Measurements from ENCODE around the gene LAMB1. TPM values are rescaled to one million over a fixed set of nuclear protein-coding genes. Genes with fewer than 3 reads are reported as not detected.
A peak's percentile ranks its signal among the peaks of the same experiment; 100 is the strongest.

The LAMB1 gene
- total and polyA plus RNA-seq, 2 of the 13 experiments (the other 11 are each of a cell fraction or from before 2014, with no cell fraction given) = 109 to 124 TPM

DNA sequence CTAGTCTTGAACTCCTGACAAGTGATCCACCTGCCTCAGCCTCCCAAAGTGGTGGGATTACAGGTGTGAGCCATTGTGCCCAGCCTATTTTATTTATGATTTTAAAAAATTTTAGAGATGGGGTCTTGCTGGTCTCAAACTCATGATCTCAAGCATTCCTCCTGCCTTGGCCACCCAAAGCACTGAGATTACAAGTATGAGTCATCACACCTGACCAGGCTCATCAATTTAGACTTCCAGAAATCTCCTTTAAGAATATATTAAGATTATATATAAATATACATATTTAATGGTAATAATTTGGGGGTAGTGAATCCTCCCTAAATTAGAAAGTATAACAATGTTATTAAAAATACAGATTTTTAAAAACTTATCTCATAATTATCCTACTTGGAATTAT lies 29.1 kb downstream of the LAMB1 start (continued):
- TF ChIP-seq, protein P1, sequence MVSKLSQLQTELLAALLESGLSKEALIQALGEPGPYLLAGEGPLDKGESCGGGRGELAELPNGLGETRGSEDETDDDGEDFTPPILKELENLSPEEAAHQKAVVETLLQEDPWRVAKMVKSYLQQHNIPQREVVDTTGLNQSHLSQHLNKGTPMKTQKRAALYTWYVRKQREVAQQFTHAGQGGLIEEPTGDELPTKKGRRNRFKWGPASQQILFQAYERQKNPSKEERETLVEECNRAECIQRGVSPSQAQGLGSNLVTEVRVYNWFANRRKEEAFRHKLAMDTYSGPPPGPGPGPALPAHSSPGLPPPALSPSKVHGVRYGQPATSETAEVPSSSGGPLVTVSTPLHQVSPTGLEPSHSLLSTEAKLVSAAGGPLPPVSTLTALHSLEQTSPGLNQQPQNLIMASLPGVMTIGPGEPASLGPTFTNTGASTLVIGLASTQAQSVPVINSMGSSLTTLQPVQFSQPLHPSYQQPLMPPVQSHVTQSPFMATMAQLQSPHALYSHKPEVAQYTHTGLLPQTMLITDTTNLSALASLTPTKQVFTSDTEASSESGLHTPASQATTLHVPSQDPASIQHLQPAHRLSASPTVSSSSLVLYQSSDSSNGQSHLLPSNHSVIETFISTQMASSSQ (IDR thresholded peaks at IDR 0.05; ENCODE audit: low read depth) = no peak
- TF ChIP-seq, protein P1 (CRISPR knock-in tag; IDR thresholded peaks at IDR 0.05; ENCODE audit: borderline replicate concordance) = no peak

DNA sequence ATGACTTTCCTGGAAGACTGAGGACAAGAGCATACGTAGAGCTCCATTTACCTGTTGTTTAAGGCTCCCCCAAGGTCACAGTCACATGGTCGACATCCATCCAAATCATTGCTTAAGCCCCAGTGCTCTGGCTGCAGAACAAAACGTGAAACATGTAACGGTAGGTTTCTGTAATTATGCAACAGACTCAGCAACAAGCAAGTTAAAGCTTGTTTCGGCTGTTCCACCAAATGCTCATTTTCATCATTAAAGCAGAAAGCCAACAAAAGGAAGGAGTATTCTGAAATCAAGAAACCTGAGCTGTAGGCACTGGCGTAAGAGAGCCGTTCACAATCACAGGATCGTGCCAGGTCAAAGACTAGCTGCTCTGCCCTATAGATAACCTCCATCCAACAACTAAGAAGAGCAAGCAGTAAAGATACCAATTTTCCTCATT lies 30.0 kb downstream of the LAMB1 start:
- no peak for ATAC-seq
- WGBS (ENCODE audit: low lambda C conversion rate) = 90% methylated on average over 8 of the region's 8 CpGs
- Histone ChIP-seq H3K9me3 (ENCODE audit: low read length) (no peaks in the 10 kb centered on the region), H3K79me2 (ENCODE audit: insufficient read depth, low read length) (no peaks in the 10 kb centered on the region), H3K36me3 (replicated peaks in 1 of 2; ENCODE audit: control insufficient read depth in 1 of 2, insufficient read depth in 2 of 2, low read length in 2 of 2) (peaks cover 24 to 47% of the 10 kb centered on the region in 2 experiments), H3K4me3 (replicated peaks in 1 of 3; ENCODE audit: insufficient read depth in 1 of 3, low read depth in 2 of 3, low read length in 3 of 3) (no peak overlapping the region), H4K20me1 (ENCODE audit: insufficient read depth, low read length) (no peaks in the 10 kb centered on the region), H3K4me2 (ENCODE audit: low read depth, low read length) (no peak overlapping the region), H3K27me3 (ENCODE audit: control insufficient read depth in 1 of 2, insufficient read depth in 2 of 2, low read length in 2 of 2) (no peaks in the 10 kb centered on the region), H3K9ac (ENCODE audit: insufficient read depth, low read depth, low read length) (no peak overlapping the region), H3K4me1 (ENCODE audit: insufficient read depth, low read length) (peaks cover 40% of the 10 kb centered on the region), H2AFZ (ENCODE audit: low read length) (no peak overlapping the region), H3K27ac (ENCODE audit: extremely low read length, insufficient read depth, low read length) (peak overlapping the region; percentile 61)
- ChIA-PET CTCF (ENCODE audit: low intra/inter-chr PET ratio, low total read pairs) (no interaction called here), POLR2A (interaction anchor here (2.2 kb wide), 1 partner anchor 31 kb away, joined by 10 read pairs; the partner anchor contains the start of gene LAMB1)
- in situ Hi-C loops (cut with HindIII; ENCODE audit: extremely low pct_ligation_motif_present, low pct_unique_long_range_greater_than_20kb) = no loop called here
- DNase-seq (ENCODE audit: low spot score) = no peak
- no TSS peak for BruUV-seq (replicated peaks)
- FAIRE-seq = peak; percentile 32
- intact Hi-C loops (cut with micrococcal nuclease; ENCODE audit: unreplicated experiment) = no loop called here
- TF ChIP-seq, protein P2, sequence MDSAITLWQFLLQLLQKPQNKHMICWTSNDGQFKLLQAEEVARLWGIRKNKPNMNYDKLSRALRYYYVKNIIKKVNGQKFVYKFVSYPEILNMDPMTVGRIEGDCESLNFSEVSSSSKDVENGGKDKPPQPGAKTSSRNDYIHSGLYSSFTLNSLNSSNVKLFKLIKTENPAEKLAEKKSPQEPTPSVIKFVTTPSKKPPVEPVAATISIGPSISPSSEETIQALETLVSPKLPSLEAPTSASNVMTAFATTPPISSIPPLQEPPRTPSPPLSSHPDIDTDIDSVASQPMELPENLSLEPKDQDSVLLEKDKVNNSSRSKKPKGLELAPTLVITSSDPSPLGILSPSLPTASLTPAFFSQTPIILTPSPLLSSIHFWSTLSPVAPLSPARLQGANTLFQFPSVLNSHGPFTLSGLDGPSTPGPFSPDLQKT (CRISPR knock-in tag; IDR thresholded peaks at IDR 0.05; ENCODE audit: borderline replicate concordance) = no peak
- TF ChIP-seq TGIF2 (CRISPR knock-in tag; IDR thresholded peaks at IDR 0.05) (no peak), ARHGAP35 (CRISPR knock-in tag; IDR thresholded peaks at IDR 0.05; ENCODE audit: borderline replicate concordance) (no peak), FOXJ3 (CRISPR knock-in tag; IDR thresholded peaks at IDR 0.05; ENCODE audit: borderline replicate concordance) (no peak), JARID2 (CRISPR knock-in tag; IDR thresholded peaks at IDR 0.05; ENCODE audit: insufficient replicate concordance) (no peak), SALL1 (CRISPR knock-in tag; IDR thresholded peaks at IDR 0.05) (no peak), RFX3 (CRISPR knock-in tag; IDR thresholded peaks at IDR 0.05) (no peak), TOE1 (CRISPR knock-in tag; IDR thresholded peaks at IDR 0.05) (no peak), SAFB2 (CRISPR knock-in tag; IDR thresholded peaks at IDR 0.05; ENCODE audit: borderline replicate concordance, low read depth) (no peak), ISX (CRISPR knock-in tag; conservative IDR thresholded peaks at IDR 0.05) (no peak), ESRRA (CRISPR knock-in tag; IDR thresholded peaks at IDR 0.05; ENCODE audit: low read depth) (no peak), ETV5 (CRISPR knock-in tag; IDR thresholded peaks at IDR 0.05; ENCODE audit: borderline replicate concordance) (no peak)
- TF ChIP-seq, protein P3, sequence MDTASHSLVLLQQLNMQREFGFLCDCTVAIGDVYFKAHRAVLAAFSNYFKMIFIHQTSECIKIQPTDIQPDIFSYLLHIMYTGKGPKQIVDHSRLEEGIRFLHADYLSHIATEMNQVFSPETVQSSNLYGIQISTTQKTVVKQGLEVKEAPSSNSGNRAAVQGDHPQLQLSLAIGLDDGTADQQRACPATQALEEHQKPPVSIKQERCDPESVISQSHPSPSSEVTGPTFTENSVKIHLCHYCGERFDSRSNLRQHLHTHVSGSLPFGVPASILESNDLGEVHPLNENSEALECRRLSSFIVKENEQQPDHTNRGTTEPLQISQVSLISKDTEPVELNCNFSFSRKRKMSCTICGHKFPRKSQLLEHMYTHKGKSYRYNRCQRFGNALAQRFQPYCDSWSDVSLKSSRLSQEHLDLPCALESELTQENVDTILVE (CRISPR knock-in tag; IDR thresholded peaks at IDR 0.05) = no peak
- TF ChIP-seq, protein P4, sequence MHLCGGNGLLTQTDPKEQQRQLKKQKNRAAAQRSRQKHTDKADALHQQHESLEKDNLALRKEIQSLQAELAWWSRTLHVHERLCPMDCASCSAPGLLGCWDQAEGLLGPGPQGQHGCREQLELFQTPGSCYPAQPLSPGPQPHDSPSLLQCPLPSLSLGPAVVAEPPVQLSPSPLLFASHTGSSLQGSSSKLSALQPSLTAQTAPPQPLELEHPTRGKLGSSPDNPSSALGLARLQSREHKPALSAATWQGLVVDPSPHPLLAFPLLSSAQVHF (CRISPR knock-in tag; IDR thresholded peaks at IDR 0.05) = no peak

Data from HepG2 (cell line).